ENCODE data around the gene CHCHD6.

The CHCHD6 gene

GRCh38 chr3:126907557-126907956 is 203.5 kb downstream of the CHCHD6 start:
- Histone ChIP-seq H3K9me3 (ENCODE audit: insufficient read depth, low read length, severe bottlenecking) (no peaks in the 10 kb centered on the region), H3K27ac (ENCODE audit: low read length) (no peak overlapping the region), H3K4me2 (ENCODE audit: insufficient read depth, low read length) (no peak overlapping the region), H3K27me3 (ENCODE audit: insufficient read depth, low read length, poor library complexity) (no peaks in the 10 kb centered on the region), H2AFZ (ENCODE audit: low read depth, low read length) (no peak overlapping the region), H3K36me3 (ENCODE audit: insufficient read depth, low read length) (no peaks in the 10 kb centered on the region), H3K4me3 (ENCODE audit: low read depth in 1 of 2, low read length in 2 of 2) (no peak overlapping the region), H3K4me1 (ENCODE audit: insufficient read depth, low read length) (peaks cover 20% of the 10 kb centered on the region), H3K79me2 (ENCODE audit: insufficient read depth, low read length) (no peaks in the 10 kb centered on the region), H4K20me1 (ENCODE audit: insufficient read depth, low read length) (peaks cover 5% of the 10 kb centered on the region; the same call in 1 of the 2 replicates), H3K9ac (ENCODE audit: low read depth, low read length) (no peak overlapping the region)
- DNase-seq (no peak), ATAC-seq (ENCODE audit: insufficient read depth, low read depth) (no peak)
- no peak for TF ChIP-seq EZH2 (IDR thresholded peaks at IDR 0.05; ENCODE audit: borderline replicate concordance, low read depth, low read length, severe bottlenecking)
- TF ChIP-seq, protein P1, sequence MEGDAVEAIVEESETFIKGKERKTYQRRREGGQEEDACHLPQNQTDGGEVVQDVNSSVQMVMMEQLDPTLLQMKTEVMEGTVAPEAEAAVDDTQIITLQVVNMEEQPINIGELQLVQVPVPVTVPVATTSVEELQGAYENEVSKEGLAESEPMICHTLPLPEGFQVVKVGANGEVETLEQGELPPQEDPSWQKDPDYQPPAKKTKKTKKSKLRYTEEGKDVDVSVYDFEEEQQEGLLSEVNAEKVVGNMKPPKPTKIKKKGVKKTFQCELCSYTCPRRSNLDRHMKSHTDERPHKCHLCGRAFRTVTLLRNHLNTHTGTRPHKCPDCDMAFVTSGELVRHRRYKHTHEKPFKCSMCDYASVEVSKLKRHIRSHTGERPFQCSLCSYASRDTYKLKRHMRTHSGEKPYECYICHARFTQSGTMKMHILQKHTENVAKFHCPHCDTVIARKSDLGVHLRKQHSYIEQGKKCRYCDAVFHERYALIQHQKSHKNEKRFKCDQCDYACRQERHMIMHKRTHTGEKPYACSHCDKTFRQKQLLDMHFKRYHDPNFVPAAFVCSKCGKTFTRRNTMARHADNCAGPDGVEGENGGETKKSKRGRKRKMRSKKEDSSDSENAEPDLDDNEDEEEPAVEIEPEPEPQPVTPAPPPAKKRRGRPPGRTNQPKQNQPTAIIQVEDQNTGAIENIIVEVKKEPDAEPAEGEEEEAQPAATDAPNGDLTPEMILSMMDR (IDR thresholded peaks at IDR 0.05; ENCODE audit: borderline replicate concordance, extremely low read depth, low read length, poor library complexity, severe bottlenecking) = no peak

GRCh38 chr3:126908752-126909275 is 204.8 kb downstream of the CHCHD6 start:
- ATAC-seq (ENCODE audit: insufficient read depth, low read depth) (no peak), DNase-seq (no peak)
- Histone ChIP-seq H2AFZ (ENCODE audit: low read depth, low read length) (no peak overlapping the region), H3K79me2 (ENCODE audit: insufficient read depth, low read length) (no peaks in the 10 kb centered on the region), H3K27ac (ENCODE audit: low read length) (no peak overlapping the region), H4K20me1 (ENCODE audit: insufficient read depth, low read length) (peaks cover 8% of the 10 kb centered on the region; the same call in 1 of the 2 replicates), H3K9ac (ENCODE audit: low read depth, low read length) (no peak overlapping the region), H3K36me3 (ENCODE audit: insufficient read depth, low read length) (no peaks in the 10 kb centered on the region), H3K4me2 (ENCODE audit: insufficient read depth, low read length) (no peak overlapping the region), H3K4me3 (ENCODE audit: low read depth in 1 of 2, low read length in 2 of 2) (no peak overlapping the region), H3K9me3 (ENCODE audit: insufficient read depth, low read length, severe bottlenecking) (no peaks in the 10 kb centered on the region), H3K27me3 (ENCODE audit: insufficient read depth, low read length, poor library complexity) (no peaks in the 10 kb centered on the region), H3K4me1 (ENCODE audit: insufficient read depth, low read length) (peaks cover 24% of the 10 kb centered on the region)
- TF ChIP-seq, protein P1 (IDR thresholded peaks at IDR 0.05; ENCODE audit: borderline replicate concordance, extremely low read depth, low read length, poor library complexity, severe bottlenecking) = no peak
- TF ChIP-seq EZH2 (IDR thresholded peaks at IDR 0.05; ENCODE audit: borderline replicate concordance, low read depth, low read length, severe bottlenecking) = no peak

DNA sequence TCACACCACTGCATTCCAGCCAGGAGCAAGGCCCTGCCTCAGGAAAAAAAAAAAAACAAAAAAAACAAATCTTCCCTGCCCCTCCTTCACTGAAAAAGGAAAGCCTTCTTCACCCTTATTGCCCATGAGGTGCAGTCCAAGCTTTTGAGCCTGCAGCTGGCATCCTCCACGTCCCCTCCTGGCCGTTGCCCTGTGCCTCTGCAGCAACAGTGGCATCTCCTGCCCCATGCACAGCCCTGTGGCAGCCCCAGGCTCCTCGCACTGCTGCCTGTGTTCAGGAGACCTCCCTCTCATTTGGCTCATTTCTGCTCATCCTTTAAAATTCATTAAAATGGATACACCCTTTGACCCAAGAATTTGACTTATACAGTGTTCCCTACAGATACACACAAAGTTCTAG is 206.2 kb downstream of the CHCHD6 start:
- Histone ChIP-seq H2AFZ (ENCODE audit: low read depth, low read length) (no peak overlapping the region), H3K27ac (ENCODE audit: low read length) (no peak overlapping the region), H3K9me3 (ENCODE audit: insufficient read depth, low read length, severe bottlenecking) (no peaks in the 10 kb centered on the region), H3K9ac (ENCODE audit: low read depth, low read length) (no peak overlapping the region), H3K36me3 (ENCODE audit: insufficient read depth, low read length) (peaks cover 7% of the 10 kb centered on the region), H3K4me3 (ENCODE audit: low read depth in 1 of 2, low read length in 2 of 2) (no peak overlapping the region), H3K4me2 (ENCODE audit: insufficient read depth, low read length) (no peak overlapping the region), H3K4me1 (ENCODE audit: insufficient read depth, low read length) (peaks cover 24% of the 10 kb centered on the region), H4K20me1 (ENCODE audit: insufficient read depth, low read length) (peaks cover 8% of the 10 kb centered on the region; the same call in 1 of the 2 replicates), H3K79me2 (ENCODE audit: insufficient read depth, low read length) (no peaks in the 10 kb centered on the region), H3K27me3 (ENCODE audit: insufficient read depth, low read length, poor library complexity) (no peaks in the 10 kb centered on the region)
- no peak for ATAC-seq (ENCODE audit: insufficient read depth, low read depth)
- TF ChIP-seq, protein P1 (IDR thresholded peaks at IDR 0.05; ENCODE audit: borderline replicate concordance, extremely low read depth, low read length, poor library complexity, severe bottlenecking) = no peak
- no peak for TF ChIP-seq EZH2 (IDR thresholded peaks at IDR 0.05; ENCODE audit: borderline replicate concordance, low read depth, low read length, severe bottlenecking)
- DNase-seq = no peak

Data from DND-41 (cell line).